Measurements from ENCODE around the gene PTPN1.

DNA sequence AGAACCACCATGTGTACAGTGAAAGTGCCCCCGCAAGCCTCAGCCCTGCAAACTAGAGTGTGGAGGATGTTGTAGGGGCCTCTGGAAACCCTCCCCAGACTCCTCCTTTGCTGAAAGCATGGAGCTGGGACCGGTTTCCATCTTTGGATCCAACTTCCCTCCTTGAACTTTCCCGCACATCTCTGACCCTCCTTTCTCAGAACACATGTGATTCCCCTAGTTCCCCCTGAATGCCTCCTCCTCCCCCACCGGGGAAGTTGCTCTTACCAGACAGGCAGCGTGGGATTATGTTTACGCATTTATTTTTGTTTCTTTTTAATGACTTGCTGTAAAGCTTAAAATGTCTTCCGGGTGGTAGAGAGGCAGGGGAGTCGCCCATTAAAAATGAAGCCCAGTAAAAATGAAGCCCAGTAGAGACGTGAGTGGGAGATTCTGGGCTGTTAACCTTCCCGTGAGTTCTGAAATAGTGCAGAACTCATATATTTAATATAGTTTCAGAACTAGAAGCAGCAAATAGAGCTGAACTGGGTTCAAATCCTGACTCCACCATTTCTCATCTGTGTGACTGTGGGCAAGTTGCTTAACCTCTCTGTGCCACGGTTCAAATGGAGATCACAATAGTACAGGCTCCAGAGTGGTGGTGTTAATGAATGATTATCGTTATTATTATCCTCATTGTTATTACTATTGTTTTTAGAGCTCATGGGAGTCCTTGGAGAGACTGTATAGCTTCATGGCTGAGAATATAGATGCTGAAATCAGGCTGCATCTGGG is 8.0 kb upstream of the PTPN1 start:
- TF ChIP-seq, protein P1, sequence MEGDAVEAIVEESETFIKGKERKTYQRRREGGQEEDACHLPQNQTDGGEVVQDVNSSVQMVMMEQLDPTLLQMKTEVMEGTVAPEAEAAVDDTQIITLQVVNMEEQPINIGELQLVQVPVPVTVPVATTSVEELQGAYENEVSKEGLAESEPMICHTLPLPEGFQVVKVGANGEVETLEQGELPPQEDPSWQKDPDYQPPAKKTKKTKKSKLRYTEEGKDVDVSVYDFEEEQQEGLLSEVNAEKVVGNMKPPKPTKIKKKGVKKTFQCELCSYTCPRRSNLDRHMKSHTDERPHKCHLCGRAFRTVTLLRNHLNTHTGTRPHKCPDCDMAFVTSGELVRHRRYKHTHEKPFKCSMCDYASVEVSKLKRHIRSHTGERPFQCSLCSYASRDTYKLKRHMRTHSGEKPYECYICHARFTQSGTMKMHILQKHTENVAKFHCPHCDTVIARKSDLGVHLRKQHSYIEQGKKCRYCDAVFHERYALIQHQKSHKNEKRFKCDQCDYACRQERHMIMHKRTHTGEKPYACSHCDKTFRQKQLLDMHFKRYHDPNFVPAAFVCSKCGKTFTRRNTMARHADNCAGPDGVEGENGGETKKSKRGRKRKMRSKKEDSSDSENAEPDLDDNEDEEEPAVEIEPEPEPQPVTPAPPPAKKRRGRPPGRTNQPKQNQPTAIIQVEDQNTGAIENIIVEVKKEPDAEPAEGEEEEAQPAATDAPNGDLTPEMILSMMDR (IDR thresholded peaks at IDR 0.05 in 8 of 11, conservative IDR thresholded peaks at IDR 0.05 in 3 of 11): no peak
- TF ChIP-seq POLR2A (IDR thresholded peaks at IDR 0.05) (no peak), POLR2AphosphoS5 (IDR thresholded peaks at IDR 0.05) (peak in 1 of 3 donors; percentile 71)
